Motor neuron (in vitro differentiated cells): ENCODE results near the gene GPBP1. TPM values are rescaled to one million over a fixed set of nuclear protein-coding genes. Genes with fewer than 3 reads are reported as not detected.

Experiments
- ATAC-seq, 8 experiments: fragments of 200-7000 bp; cut with Tn5 transposase; replicated peaks in 6 of 8; 2 replicates each; pipeline ENCODE4 v1.8.0; 2021; ENCODE audit warnings: mild to moderate bottlenecking in 8 of 8, moderate library complexity in 8 of 8
- H3K27ac ChIP-seq, 2 donors: fragments of 250-450 bp; sonication (Bioruptor Pico); 2 replicates each; pipeline ENCODE4 v1.9.0; 2021; ENCODE audit warnings: antibody characterized with exemption in 2 of 2, mild to moderate bottlenecking in 2 of 2, moderate library complexity in 1 of 2
- H3K4me1 ChIP-seq, 2 donors: fragments of 250-450 bp; sonication (Bioruptor Pico); replicated peaks in 1 of 2; 2 replicates each; pipeline ENCODE4 v1.6.1; 2021; ENCODE audit warnings: antibody characterized with exemption in 2 of 2, mild to moderate bottlenecking in 2 of 2, moderate library complexity in 1 of 2
- H3K4me3 ChIP-seq, 5 donors: fragments of 250-450 bp; sonication (Bioruptor Pico); 2 replicates each; pipeline ENCODE4 v1.9.0; 2021; ENCODE audit warnings: antibody characterized with exemption in 5 of 5, mild to moderate bottlenecking in 5 of 5, moderate library complexity in 4 of 5
- WGBS, 10 experiments: fragments of 450-650 bp; shearing (Covaris generic); methylation state at CpG; one replicate each; pipeline ENCODE4 v1.0.0; 2022; 5-methylcytosine and 5-hydroxymethylcytosine counted together
- in situ Hi-C, 9 experiments: fragments of 400-800 bp; cut with MboI; loops; one replicate each; pipeline ENCODE4 v1.15.0; 2021; ENCODE audit warnings: low sequenced_read_pairs in 9 of 9, low pct_unique_long_range_greater_than_20kb in 2 of 9; ENCODE audit not compliant: unreplicated experiment in 9 of 9
- total RNA-seq, 8 experiments: library from RNA; unstranded; fragments of 300-600 nt; gene quantifications; 2 replicates each; pipeline versions ENCODE4 v1.2.3 to v1.2.4, GENCODE V29; 2022

The GPBP1 gene
- total RNA-seq, 8 experiments from 2014 or later = 51.5 to 102 (median 90.8) TPM

DNA sequence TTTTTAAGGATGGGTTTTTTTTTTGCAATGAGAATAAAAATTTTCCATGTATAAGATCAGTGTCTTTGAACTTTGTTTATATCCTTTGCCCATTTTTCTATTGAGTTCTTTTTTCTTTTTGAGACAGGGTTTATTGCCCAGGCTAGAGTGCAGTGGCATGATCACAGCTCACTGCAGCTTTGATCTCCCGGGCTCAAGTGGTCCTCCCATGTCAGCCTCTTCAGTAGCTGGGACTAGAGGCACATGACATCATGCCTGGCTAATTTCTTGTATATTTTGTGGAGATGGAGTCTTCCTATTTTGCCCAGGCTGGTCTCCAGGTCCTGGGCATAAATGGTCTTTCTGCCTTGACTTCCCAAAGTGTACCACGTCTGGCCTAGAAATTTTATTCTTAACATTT, 21.2 kb downstream of the GPBP1 start:
- no peak overlapping the region for H3K4me3 ChIP-seq
- H3K27ac ChIP-seq = no peak overlapping the region
- no peaks in the 10 kb centered on the region for H3K4me1 ChIP-seq
- ATAC-seq = no peak
- in situ Hi-C loops = no loop called here
- 40 to 100% (median 86%) methylated on average over 1 to 2 of the region's 2 CpGs; no CpG with 5 or more reads in 1 of the 10 experiments for WGBS, 10 experiments

GRCh38 chr5:57199866-57200265, 26.0 kb downstream of the GPBP1 start:
- Histone ChIP-seq H3K4me1 (peaks cover 0 to under 1% of the 10 kb centered on the region in 2 donors), H3K27ac (no peak overlapping the region), H3K4me3 (no peak overlapping the region)
- 80 to 100% (median 90%) methylated on average over 1 to 8 of the region's 8 CpGs; no CpG with 5 or more reads in 3 of the 10 experiments for WGBS, 10 experiments
- no peak for ATAC-seq
- in situ Hi-C loops = loop anchor here in 3 of 9 experiments (25.0 kb wide), 1 partner anchor 288 kb away; the partner anchor contains the start of gene SETD9 (in 3 of the 3)

- no peak overlapping the region for H3K4me3 ChIP-seq
- in situ Hi-C loops = loop anchor here in 3 of 9 experiments (25.0 kb wide), 1 partner anchor 291 kb away; the partner anchor contains the start of gene SETD9 (in 3 of the 3)
- ATAC-seq = no peak
- H3K4me1 ChIP-seq = peaks cover 0 to 2% of the 10 kb centered on the region in 2 donors
- no peak overlapping the region for H3K27ac ChIP-seq
- 57 to 100% (median 90%) methylated on average over 1 of the region's 1 CpG; no CpG with 5 or more reads in 1 of the 10 experiments for WGBS, 10 experiments
Measured at GRCh38 chr5:57202811-57203210, 29.0 kb downstream of the GPBP1 start.

- WGBS, 10 experiments = 80 to 100% (median 100%) methylated on average over 1 to 5 of the region's 7 CpGs; no CpG with 5 or more reads in 1 of the 10 experiments
- H3K27ac ChIP-seq = no peak overlapping the region
- ATAC-seq = no peak
- no peak overlapping the region for H3K4me3 ChIP-seq
- peaks cover 0 to 2% of the 10 kb centered on the region in 2 donors for H3K4me1 ChIP-seq
- in situ Hi-C loops = loop anchor here in 3 of 9 experiments (25.0 kb wide), 1 partner anchor 295 kb away; the partner anchor contains the start of gene SETD9 (in 3 of the 3)
Measured at GRCh38 chr5:57207007-57207653, 33.3 kb downstream of the GPBP1 start.

DNA sequence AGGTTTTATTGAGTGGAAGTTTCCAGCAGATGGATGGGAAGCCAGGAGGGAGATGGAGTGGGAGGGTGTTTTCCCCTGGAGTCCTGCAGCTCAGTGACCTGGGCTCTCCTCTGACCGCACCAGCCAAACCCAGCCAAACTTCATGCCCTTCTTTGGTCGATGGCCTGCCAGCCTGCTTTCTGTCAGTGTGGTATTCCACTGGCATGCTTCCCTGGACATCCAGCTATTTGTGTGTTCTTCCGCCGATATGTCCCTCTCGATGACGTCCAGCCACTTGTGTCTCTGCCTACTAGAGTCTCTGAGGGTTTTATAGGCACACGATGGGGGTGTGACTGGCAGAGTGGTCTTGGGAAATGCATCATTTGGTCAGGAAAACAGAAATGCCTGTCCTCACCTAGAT, 33.8 kb downstream of the GPBP1 start:
- in situ Hi-C loops = loop anchor here in 3 of 9 experiments (25.0 kb wide), 1 partner anchor 295 kb away; the partner anchor contains the start of gene SETD9 (in 3 of the 3)
- no peak for ATAC-seq
- WGBS, 10 experiments = 86 to 100% (median 100%) methylated on average over 1 to 6 of the region's 7 CpGs; no CpG with 5 or more reads in 5 of the 10 experiments

DNA sequence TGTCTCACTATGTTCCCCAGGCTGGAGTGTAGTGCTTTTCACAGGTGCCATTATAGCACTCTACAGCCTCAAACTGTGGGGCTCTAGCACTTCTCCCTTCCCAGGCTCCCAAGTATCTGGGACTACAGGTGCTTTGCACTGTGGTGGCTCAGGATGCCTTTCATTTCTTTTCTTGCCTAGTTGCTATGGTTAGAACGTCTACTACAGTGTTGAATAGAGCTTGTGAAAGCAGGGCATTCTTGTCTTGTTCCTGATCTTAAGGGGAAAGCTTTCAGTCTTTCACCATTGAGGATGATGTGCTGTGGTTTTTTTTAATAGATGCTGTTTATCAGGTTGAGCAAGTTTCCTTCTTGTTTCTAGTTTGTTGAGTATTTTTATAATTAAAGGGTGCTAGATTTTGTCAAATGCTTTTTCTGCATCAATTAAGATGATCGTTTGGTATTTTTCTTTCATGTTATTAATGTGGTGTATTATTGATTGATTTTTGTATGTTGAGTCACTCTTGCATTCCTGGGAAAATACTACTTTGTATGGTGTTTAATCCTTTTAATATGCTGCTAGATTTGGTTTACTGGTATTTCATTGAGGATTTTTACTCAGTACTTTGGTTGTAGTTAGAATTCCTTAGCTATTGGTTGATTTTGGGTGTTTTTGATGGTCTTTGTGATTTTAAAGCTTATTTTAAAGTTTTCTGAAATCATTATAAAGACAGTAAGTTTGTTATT, 35.6 kb downstream of the GPBP1 start:
- in situ Hi-C loops = loop anchor here in 3 of 9 experiments (25.0 kb wide), 1 partner anchor 297 kb away; the partner anchor contains the start of gene SETD9 (in 3 of the 3)
- peaks cover 0 to 2% of the 10 kb centered on the region in 2 donors for H3K4me1 ChIP-seq
- peak in 2 of 8 experiments; percentile 50 to 86 for ATAC-seq
- no peak overlapping the region for H3K27ac ChIP-seq
- no peak overlapping the region for H3K4me3 ChIP-seq
- 9 to 100% (median 59%) methylated on average over 1 to 2 of the region's 2 CpGs for WGBS, 10 experiments

More for the DNA sequence above, 33.8 kb downstream of the GPBP1 start:
- Histone ChIP-seq H3K4me3 (no peak overlapping the region), H3K27ac (no peak overlapping the region), H3K4me1 (peaks cover 0 to 2% of the 10 kb centered on the region in 2 donors)

GRCh38 chr5:57210633-57211032, 36.8 kb downstream of the GPBP1 start:
- no peak for ATAC-seq
- Histone ChIP-seq H3K27ac (no peak overlapping the region), H3K4me3 (no peak overlapping the region), H3K4me1 (no peaks in the 10 kb centered on the region)
- in situ Hi-C loops = loop anchor here in 3 of 9 experiments (25.0 kb wide), 1 partner anchor 298 kb away; the partner anchor contains the start of gene SETD9 (in 3 of the 3)

- in situ Hi-C loops = loop anchor here in 3 of 9 experiments (25.0 kb wide), 1 partner anchor 299 kb away; the partner anchor contains the start of gene SETD9 (in 3 of the 3)
- Histone ChIP-seq H3K4me1 (no peaks in the 10 kb centered on the region), H3K4me3 (no peak overlapping the region), H3K27ac (no peak overlapping the region)
- ATAC-seq = no peak
- WGBS, 10 experiments = 50 to 100% (median 100%) methylated on average over 1 to 4 of the region's 5 CpGs; no CpG with 5 or more reads in 3 of the 10 experiments
Measured at GRCh38 chr5:57211039-57211438, 37.2 kb downstream of the GPBP1 start.

- in situ Hi-C loops = loop anchor here in 3 of 9 experiments (25.0 kb wide), 1 partner anchor 303 kb away; the partner anchor contains the start of gene SETD9 (in 3 of the 3)
- Histone ChIP-seq H3K4me1 (no peaks in the 10 kb centered on the region), H3K4me3 (no peak overlapping the region), H3K27ac (no peak overlapping the region)
- ATAC-seq = peak in 1 of 8 experiments; percentile 56
- WGBS, 10 experiments = 17 to 100% (median 93%) methylated on average over 1 to 4 of the region's 4 CpGs; no CpG with 5 or more reads in 1 of the 10 experiments
Measured at GRCh38 chr5:57215629-57216195, 41.9 kb downstream of the GPBP1 start.

- Histone ChIP-seq H3K4me1 (no peaks in the 10 kb centered on the region), H3K4me3 (no peak overlapping the region), H3K27ac (no peak overlapping the region)
- ATAC-seq = no peak
- WGBS, 10 experiments = 18 to 100% (median 95%) methylated on average over 3 to 4 of the region's 4 CpGs
- in situ Hi-C loops = loop anchor here in 3 of 9 experiments (25.0 kb wide), 1 partner anchor 304 kb away; the partner anchor contains the start of gene SETD9 (in 3 of the 3)
Measured at GRCh38 chr5:57216714-57217113, 42.9 kb downstream of the GPBP1 start.

DNA sequence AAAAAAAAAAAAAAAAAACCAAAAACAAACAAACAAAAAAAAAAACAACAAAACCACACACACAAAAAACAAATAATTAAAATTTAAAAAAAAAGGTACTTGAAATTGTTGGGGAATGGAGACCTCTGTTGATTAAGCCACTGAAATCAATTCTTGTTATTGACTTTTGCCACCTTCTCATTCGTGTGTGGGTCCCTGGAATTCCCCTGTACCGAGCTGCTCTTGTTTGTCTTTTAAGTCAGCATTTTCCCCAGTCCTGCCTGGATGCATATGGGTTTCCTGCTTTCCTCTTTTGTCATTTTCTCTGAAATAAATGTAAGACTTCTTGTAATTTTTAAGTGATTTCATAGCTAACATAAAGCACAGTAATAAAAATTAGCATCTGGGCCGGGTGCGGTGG, 45.5 kb downstream of the GPBP1 start:
- Histone ChIP-seq H3K27ac (no peak overlapping the region), H3K4me1 (no peaks in the 10 kb centered on the region), H3K4me3 (no peak overlapping the region)
- 78 to 97% (median 83%) methylated on average over 1 to 4 of the region's 4 CpGs; no CpG with 5 or more reads in 1 of the 10 experiments for WGBS, 10 experiments
- in situ Hi-C loops = loop anchor here in 3 of 9 experiments (25.0 kb wide), 1 partner anchor 307 kb away; the partner anchor contains the start of gene SETD9 (in 3 of the 3)
- no peak for ATAC-seq

DNA sequence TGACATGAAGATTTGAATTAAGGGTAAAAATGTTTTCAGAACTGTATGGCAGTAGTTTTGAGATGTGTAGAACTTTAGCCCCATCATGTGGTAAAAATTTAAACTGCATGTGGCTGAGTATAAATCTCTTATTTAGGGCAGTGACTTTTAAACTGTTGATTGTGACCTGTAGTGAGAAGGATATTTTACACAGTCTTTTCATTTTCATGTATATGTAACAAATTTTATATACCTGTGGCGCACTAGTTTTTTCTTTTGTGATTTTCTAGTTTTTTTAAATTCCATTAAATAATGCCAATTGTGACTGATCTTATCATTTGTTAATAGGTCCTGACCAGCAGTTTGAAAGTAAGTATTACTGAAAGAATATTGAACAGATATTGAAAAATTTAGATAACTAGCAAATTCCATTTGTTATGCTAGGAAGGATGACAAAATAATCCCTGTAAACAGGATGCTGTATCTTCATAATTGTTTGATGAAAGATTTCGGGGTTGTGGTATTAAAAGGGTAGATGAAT, 47.2 kb downstream of the GPBP1 start:
- H3K27ac ChIP-seq = no peak overlapping the region
- peak in 4 of 8 experiments; percentile 39 to 76 (median 66) for ATAC-seq
- in situ Hi-C loops = loop anchor here in 3 of 9 experiments (25.0 kb wide), 1 partner anchor 309 kb away; the partner anchor contains the start of gene SETD9 (in 3 of the 3)
- H3K4me1 ChIP-seq = no peaks in the 10 kb centered on the region
- WGBS, 10 experiments = 48 to 100% (median 91%) methylated on average over 1 to 2 of the region's 2 CpGs
- H3K4me3 ChIP-seq = no peak overlapping the region
